Neural cell (in vitro differentiated cells): ENCODE data around the gene TIMM44. TPM values are rescaled to one million over a fixed set of nuclear protein-coding genes. Genes with fewer than 3 reads are reported as not detected.

Source experiments
- H2AFZ ChIP-seq: fragments of 200-600, 300-800 bp; sonication (generic), shearing (Covaris generic); 2 replicates; pipeline ENCODE4 v1.6.0; 2014; ENCODE audit warnings: low read depth, mild to moderate bottlenecking, antibody characterized with exemption, low read length, moderate library complexity
- H3F3A ChIP-seq: fragments of 200-600 bp; shearing (Covaris generic); 2 replicates; pipeline ENCODE4 v1.6.1; 2016; ENCODE audit warnings: mild to moderate bottlenecking, moderate library complexity, mixed read lengths, antibody characterized with exemption, low read length; ENCODE audit not compliant: insufficient read depth, poor library complexity, severe bottlenecking
- H3K27ac ChIP-seq: fragments of 200-600, 300-800 bp; sonication (generic), shearing (Covaris generic); 2 replicates; pipeline ENCODE4 v1.5.1; 2014; ENCODE audit warnings: mild to moderate bottlenecking, low read length, moderate library complexity
- H3K27me3 ChIP-seq: fragments of 300-800, 200-600 bp; sonication (generic), shearing (Covaris generic); 2 replicates; pipeline ENCODE4 v1.6.0; 2014; ENCODE audit warnings: mild to moderate bottlenecking, low read depth, low read length, moderate library complexity; ENCODE audit not compliant: insufficient read depth
- H3K36me3 ChIP-seq: fragments of 300-800, 200-600 bp; sonication (generic), shearing (Covaris generic); 2 replicates; pipeline ENCODE4 v1.5.1; 2014; ENCODE audit warnings: mild to moderate bottlenecking, antibody characterized with exemption, low read length, moderate library complexity; ENCODE audit not compliant: insufficient read depth
- H3K4me2 ChIP-seq: fragments of 300-800, 200-600 bp; sonication (generic), shearing (Covaris generic); 2 replicates; pipeline ENCODE4 v1.6.0; 2014; ENCODE audit warnings: mild to moderate bottlenecking, low read length
- H3K4me3 ChIP-seq: fragments of 300-800, 200-600 bp; sonication (generic), shearing (Covaris generic); 2 replicates; pipeline ENCODE4 v1.5.1; 2014; ENCODE audit warnings: mild to moderate bottlenecking, low read length, moderate library complexity
- H3K79me2 ChIP-seq: fragments of 200-600 bp; shearing (Covaris generic); replicated peaks from 2 replicates; pipeline ENCODE4 v1.6.0; 2014; ENCODE audit warnings: mild to moderate bottlenecking, low read length, moderate library complexity; ENCODE audit not compliant: insufficient read depth
- H3K9ac ChIP-seq: fragments of 300-800, 200-600 bp; sonication (generic), shearing (Covaris generic); 2 replicates; pipeline ENCODE4 v1.6.1; 2016; ENCODE audit warnings: mild to moderate bottlenecking, low read length, mixed read lengths
- H3K9me2 ChIP-seq: fragments of 200-600 bp; shearing (Covaris generic); 2 replicates; pipeline ENCODE4 v1.6.1; 2016; ENCODE audit warnings: mild to moderate bottlenecking, low read length, mixed read lengths; ENCODE audit not compliant: insufficient read depth
- H3K9me3 ChIP-seq: fragments of 200-600, 300-800 bp; sonication (generic), shearing (Covaris generic); 2 replicates; pipeline ENCODE4 v1.6.1; 2016; ENCODE audit warnings: mild to moderate bottlenecking, mixed run types, low read length, moderate library complexity, mixed read lengths
- H4K20me1 ChIP-seq: fragments of 200-600 bp; shearing (Covaris generic); 2 replicates; pipeline ENCODE4 v1.6.1; 2016; ENCODE audit warnings: mild to moderate bottlenecking, mixed run types; ENCODE audit not compliant: insufficient read depth
- EP300 ChIP-seq: fragments of 450-650 bp; conservative IDR thresholded peaks from 2 replicates; pipeline ENCODE4 v1.6.1; 2014; ENCODE audit warnings: antibody characterized with exemption, mild to moderate bottlenecking, moderate library complexity; ENCODE audit not compliant: poor library complexity, severe bottlenecking
- EZH2 ChIP-seq: fragments of 200-600, 300-800 bp; shearing (Covaris generic), sonication (generic); IDR thresholded peaks from 2 replicates; pipeline ENCODE4 v1.6.1; 2014; ENCODE audit warnings: antibody characterized with exemption, low read length, borderline replicate concordance, mild to moderate bottlenecking; ENCODE audit not compliant: insufficient read depth, poor library complexity, severe bottlenecking
- MXI1 ChIP-seq: fragments of 450-650 bp; conservative IDR thresholded peaks from 2 replicates; pipeline ENCODE4 v1.6.1; 2014; ENCODE audit warnings: antibody characterized with exemption, mild to moderate bottlenecking; ENCODE audit not compliant: poor library complexity, severe bottlenecking
- POLR2AphosphoS5 ChIP-seq: IDR thresholded peaks from 2 replicates; pipeline ENCODE4 v1.6.1; 2012
- RAD21 ChIP-seq: fragments of 450-650 bp; conservative IDR thresholded peaks from 2 replicates; pipeline ENCODE4 v1.6.1; 2014; ENCODE audit warnings: antibody characterized with exemption, mild to moderate bottlenecking, moderate library complexity
- SMC3 ChIP-seq: fragments of 450-650 bp; conservative IDR thresholded peaks from 2 replicates; pipeline ENCODE4 v1.6.1; 2014; ENCODE audit warnings: antibody characterized with exemption, mild to moderate bottlenecking, moderate library complexity; ENCODE audit not compliant: poor library complexity
- TAF1 ChIP-seq: IDR thresholded peaks from 2 replicates; pipeline ENCODE4 v1.6.1; 2012; ENCODE audit warnings: low read depth
- polyA plus RNA-seq: library from polyadenylated mRNA; depleted of rRNA; stranded (reverse); fragments of >200 nt; gene quantifications from 2 replicates; pipeline ENCODE4 v1.2.3, GENCODE V29; 2014
- TF ChIP-seq, protein P1 (sequence below): fragments of 450-650 bp; IDR thresholded peaks from 2 replicates; pipeline ENCODE4 v1.5.1; 2014; ENCODE audit warnings: antibody characterized with exemption, mild to moderate bottlenecking, moderate library complexity; ENCODE audit not compliant: poor library complexity, severe bottlenecking
- TF ChIP-seq, protein P2 (sequence below): IDR thresholded peaks from 2 replicates; pipeline ENCODE4 v1.6.1; 2012; ENCODE audit warnings: borderline replicate concordance

The TIMM44 gene
- polyA plus RNA-seq, 1 donor from 2014 or later: 48.3 TPM

DNA sequence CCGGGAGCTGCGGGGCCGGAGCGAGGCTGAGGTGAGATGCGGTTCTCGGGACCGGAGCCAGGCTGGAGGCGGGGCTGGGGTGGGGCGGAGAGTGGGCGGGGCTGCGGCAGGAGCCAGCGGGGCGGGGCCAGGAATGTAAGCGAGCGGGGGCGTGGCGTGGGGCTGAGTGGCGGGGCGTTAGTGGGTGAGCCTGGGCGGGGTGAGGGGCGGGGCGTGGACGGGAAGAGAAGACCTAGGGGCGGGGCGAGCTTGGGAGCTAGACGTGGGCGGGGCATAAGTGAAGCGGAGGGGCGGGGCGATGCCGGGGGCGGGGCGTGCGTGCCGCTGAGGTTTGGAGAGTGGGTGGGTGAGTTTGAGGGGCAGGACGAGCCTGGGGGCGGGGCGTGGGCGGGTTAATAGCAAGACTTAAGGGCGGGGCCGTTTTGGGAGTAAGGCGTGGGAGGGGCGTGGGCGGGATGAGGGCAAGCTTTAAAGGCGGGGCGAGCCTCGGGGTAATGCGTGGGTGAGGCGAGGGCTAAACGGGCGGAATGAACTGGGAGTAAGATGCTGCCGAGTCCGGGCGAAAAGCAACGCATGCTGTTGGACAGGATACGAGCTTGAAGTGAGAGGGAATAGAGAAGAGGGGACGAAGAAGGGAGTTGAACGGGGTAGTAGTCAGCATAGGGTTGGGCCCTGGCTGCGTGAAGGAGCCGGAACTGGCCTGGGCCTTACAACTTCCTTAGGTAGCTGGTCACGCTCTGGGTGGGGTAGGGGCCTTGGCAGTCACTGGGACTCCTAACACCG lies 22.8 kb downstream of the TIMM44 start:
- Histone ChIP-seq H2AFZ (peak overlapping the region; percentile 33), H3K79me2 (peaks cover 14% of the 10 kb centered on the region), H3K4me3 (peak overlapping the region; percentile 85), H3K4me2 (peak overlapping the region; percentile 13), H3K27ac (peak overlapping the region; percentile 81), H3F3A (no peaks in the 10 kb centered on the region), H3K36me3 (no peaks in the 10 kb centered on the region), H3K9me2 (no peaks in the 10 kb centered on the region), H4K20me1 (peaks cover 10% of the 10 kb centered on the region), H3K27me3 (peaks cover 31% of the 10 kb centered on the region), H3K9me3 (no peaks in the 10 kb centered on the region), H3K9ac (peak overlapping the region; percentile 85)
- no peak for TF ChIP-seq MXI1
- TF ChIP-seq RAD21: no peak
- no peak for TF ChIP-seq SMC3
- TF ChIP-seq POLR2AphosphoS5: no peak
- no peak for TF ChIP-seq TAF1
- no peak for TF ChIP-seq EP300
- no peak for TF ChIP-seq EZH2
- TF ChIP-seq, protein P1, sequence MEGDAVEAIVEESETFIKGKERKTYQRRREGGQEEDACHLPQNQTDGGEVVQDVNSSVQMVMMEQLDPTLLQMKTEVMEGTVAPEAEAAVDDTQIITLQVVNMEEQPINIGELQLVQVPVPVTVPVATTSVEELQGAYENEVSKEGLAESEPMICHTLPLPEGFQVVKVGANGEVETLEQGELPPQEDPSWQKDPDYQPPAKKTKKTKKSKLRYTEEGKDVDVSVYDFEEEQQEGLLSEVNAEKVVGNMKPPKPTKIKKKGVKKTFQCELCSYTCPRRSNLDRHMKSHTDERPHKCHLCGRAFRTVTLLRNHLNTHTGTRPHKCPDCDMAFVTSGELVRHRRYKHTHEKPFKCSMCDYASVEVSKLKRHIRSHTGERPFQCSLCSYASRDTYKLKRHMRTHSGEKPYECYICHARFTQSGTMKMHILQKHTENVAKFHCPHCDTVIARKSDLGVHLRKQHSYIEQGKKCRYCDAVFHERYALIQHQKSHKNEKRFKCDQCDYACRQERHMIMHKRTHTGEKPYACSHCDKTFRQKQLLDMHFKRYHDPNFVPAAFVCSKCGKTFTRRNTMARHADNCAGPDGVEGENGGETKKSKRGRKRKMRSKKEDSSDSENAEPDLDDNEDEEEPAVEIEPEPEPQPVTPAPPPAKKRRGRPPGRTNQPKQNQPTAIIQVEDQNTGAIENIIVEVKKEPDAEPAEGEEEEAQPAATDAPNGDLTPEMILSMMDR: no peak
- TF ChIP-seq, protein P2, sequence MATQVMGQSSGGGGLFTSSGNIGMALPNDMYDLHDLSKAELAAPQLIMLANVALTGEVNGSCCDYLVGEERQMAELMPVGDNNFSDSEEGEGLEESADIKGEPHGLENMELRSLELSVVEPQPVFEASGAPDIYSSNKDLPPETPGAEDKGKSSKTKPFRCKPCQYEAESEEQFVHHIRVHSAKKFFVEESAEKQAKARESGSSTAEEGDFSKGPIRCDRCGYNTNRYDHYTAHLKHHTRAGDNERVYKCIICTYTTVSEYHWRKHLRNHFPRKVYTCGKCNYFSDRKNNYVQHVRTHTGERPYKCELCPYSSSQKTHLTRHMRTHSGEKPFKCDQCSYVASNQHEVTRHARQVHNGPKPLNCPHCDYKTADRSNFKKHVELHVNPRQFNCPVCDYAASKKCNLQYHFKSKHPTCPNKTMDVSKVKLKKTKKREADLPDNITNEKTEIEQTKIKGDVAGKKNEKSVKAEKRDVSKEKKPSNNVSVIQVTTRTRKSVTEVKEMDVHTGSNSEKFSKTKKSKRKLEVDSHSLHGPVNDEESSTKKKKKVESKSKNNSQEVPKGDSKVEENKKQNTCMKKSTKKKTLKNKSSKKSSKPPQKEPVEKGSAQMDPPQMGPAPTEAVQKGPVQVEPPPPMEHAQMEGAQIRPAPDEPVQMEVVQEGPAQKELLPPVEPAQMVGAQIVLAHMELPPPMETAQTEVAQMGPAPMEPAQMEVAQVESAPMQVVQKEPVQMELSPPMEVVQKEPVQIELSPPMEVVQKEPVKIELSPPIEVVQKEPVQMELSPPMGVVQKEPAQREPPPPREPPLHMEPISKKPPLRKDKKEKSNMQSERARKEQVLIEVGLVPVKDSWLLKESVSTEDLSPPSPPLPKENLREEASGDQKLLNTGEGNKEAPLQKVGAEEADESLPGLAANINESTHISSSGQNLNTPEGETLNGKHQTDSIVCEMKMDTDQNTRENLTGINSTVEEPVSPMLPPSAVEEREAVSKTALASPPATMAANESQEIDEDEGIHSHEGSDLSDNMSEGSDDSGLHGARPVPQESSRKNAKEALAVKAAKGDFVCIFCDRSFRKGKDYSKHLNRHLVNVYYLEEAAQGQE: no peak

GRCh38 chr19:7919610-7920518 lies 23.6 kb downstream of the TIMM44 start, which contains the start of gene SNAPC2:
TSS of gene SNAPC2 (plus strand) at chr19:7920338. CDS start at chr19:7920367, 29 bp downstream.
- no peaks in the 10 kb centered on the region for H3K9me2 ChIP-seq
- peaks cover 12% of the 10 kb centered on the region for H3K79me2 ChIP-seq
- peak within 1 kb of the TSS; percentile 33 for H2AFZ ChIP-seq
- H4K20me1 ChIP-seq: peaks cover 10% of the 10 kb centered on the region
- TF ChIP-seq RAD21 (peak; percentile 23), EZH2 (no peak), POLR2AphosphoS5 (peak; percentile 82), MXI1 (peak; percentile 83)
- TF ChIP-seq, protein P2: no peak
- TF ChIP-seq, protein P1: peak; percentile 49
- H3K9me3 ChIP-seq: no peaks in the 10 kb centered on the region
- H3K4me2 ChIP-seq: peak within 1 kb of the TSS; percentile 62
- H3F3A ChIP-seq: no peaks in the 10 kb centered on the region
- H3K36me3 ChIP-seq: no peaks in the 10 kb centered on the region
- H3K27ac ChIP-seq: peak within 1 kb of the TSS; percentile 81
- H3K9ac ChIP-seq: peak within 1 kb of the TSS; percentile 85
- H3K27me3 ChIP-seq: peaks cover 40% of the 10 kb centered on the region
- peak within 1 kb of the TSS; percentile 85 for H3K4me3 ChIP-seq
